GM18502 (cell line): ENCODE data around the gene CHERP.
A peak's percentile ranks its signal among the peaks of the same experiment; 100 is the strongest.

Source experiments
- ATAC-seq: cut with Tn5 transposase; IDR thresholded peaks from one replicate; pipeline ENCODE4 v1.9.1; 2021; ENCODE audit warnings: mild to moderate bottlenecking; ENCODE audit not compliant: unreplicated experiment, poor library complexity

Gene CHERP

GRCh38 chr19:16542045-16542909, at the start of gene CHERP:
TSS of gene CHERP (minus strand) at chr19:16542437. CDS start at chr19:16542378, 59 bp downstream.
- peak; percentile 80 for ATAC-seq

- no peak for ATAC-seq
Observed at GRCh38 chr19:16590876-16591802, 48.9 kb upstream of the CHERP start.

GRCh38 chr19:16589917-16590316, 47.7 kb upstream of the CHERP start:
- ATAC-seq: no peak

GRCh38 chr19:16588824-16589577, 46.8 kb upstream of the CHERP start:
- peak; percentile 2 for ATAC-seq

GRCh38 chr19:16587833-16588823, 45.9 kb upstream of the CHERP start:
- ATAC-seq: peak; percentile 41

GRCh38 chr19:16586991-16587832, 45.0 kb upstream of the CHERP start:
- ATAC-seq: no peak

DNA sequence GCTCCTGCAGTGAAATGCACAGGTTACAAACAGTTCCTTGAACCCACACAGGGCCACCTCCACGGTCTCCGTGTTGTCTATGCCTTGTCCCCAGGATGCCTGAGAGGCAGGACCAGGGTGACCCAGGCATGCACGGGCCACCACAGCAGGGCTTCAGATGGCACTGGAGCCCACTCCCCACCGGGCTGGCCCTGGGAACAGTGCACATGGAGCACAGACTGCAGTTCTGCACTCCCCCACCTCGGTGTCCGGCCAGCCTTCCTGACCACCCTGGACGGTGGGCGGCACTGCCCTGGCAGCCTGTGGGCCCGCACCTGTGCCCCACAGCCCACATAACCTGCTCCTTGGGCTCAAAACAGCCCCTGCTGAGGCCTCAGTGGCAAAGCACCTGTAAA, 44.2 kb upstream of the CHERP start:
- ATAC-seq: no peak

- ATAC-seq: no peak
Observed at GRCh38 chr19:16585808-16586476, 43.7 kb upstream of the CHERP start.

- no peak for ATAC-seq
Observed at GRCh38 chr19:16585094-16585801, 43.0 kb upstream of the CHERP start.

- ATAC-seq: peak; percentile 47
Observed at GRCh38 chr19:16584248-16585093, 42.2 kb upstream of the CHERP start.

DNA sequence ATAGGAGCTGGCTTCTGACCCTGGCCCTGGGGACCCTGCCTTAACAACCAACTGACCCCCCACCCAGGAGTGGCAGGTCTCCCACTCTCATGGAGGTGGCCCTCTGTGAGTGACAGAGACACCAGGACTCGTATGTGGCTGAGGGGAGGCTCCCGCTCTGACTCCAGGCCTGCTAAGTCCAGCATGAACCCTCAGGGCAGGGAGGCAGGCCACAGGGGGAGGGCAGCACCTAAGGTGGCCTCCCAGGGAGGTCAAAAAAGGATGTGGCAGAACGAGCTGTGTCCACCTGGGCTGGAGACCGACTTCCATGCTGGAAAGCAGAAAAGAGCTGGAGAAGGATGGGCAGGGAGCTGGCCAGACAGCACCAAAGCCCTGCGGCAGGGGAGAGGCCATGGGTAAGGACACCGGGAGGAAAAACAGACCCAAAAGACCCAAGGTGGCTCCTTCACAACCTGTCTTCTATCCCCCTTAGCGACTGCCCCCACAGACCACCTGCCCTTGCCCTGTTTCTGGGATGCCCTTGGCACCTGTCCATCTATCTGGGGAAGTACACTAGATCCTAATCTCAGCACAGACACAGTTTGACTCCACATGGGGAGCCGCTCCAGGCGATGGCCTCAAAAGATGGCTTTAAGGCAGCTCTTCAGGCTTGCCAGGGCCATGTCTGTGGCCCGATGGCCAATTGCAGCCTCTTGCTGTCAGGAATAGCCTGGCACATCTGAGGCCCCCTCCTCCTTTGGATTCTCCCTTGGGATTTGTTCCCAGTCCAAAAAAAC, 40.4 kb upstream of the CHERP start:
- ATAC-seq: no peak

- no peak for ATAC-seq
Observed at GRCh38 chr19:16581971-16582343, 39.7 kb upstream of the CHERP start.

DNA sequence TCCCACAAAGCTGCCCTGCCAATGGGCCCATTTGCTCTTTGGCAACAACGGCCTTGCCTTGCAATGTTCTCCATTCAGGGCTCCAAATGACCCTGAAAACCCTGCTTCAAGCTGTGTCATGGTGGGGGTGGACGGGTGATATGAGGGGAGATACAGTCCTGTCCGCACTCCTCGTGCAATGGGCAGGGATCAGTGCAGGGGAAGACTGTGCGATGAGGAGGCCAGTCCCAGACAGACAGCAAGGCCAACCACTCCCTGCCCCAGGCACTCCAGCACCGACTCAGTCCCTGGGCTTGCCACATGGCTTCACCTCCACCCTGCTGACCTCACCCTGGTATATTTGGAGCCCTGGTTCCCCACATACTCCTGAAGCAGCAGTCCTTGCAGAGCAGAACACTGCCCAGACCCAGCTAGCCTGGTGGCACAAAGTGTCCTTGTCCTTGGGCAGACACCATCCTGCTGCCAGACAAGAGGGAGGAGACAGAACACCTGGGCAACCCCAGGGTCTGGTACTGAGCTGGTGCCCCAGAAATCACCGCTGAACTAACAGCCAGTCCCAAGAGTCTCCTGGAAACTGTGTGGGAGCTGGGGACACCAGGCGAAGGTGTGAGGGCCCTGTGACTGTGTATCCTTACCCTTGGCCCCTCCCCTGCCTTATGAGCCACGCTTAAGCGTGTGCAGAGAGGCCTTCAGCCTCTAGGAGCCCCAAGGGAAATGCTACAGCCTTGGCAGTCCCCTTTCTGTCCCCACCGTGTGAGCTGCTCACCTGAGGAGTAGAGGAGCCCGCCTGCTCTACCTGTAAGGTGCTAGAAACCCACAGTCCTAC, 39.1 kb upstream of the CHERP start:
- ATAC-seq: no peak

DNA sequence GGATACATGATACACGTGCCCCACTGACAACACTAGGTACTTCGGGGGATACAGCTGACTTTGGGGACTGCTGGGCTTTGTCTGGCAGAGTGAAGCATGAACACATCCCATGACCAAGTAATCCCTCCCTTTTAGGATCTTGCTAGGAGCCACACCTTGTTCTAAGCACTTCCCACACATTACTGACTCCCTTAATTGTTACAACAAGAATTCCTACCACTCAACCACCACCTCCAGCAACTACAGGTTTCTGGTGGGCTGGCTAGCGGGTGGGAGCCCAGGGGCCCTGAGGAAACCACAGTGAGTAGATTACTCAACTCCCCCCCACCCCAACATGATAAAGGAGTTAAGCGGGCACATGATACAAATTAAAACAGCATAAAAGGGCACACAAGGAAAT, 37.1 kb upstream of the CHERP start:
- ATAC-seq: no peak

GRCh38 chr19:16577531-16577985, 35.3 kb upstream of the CHERP start:
- no peak for ATAC-seq
